GM19193 (cell line): ENCODE results near the gene ITIH2.

ENCODE experiments used
- POLR2A ChIP-seq: IDR thresholded peaks from 4 replicates; pipeline ENCODE4 v1.6.1; 2011; ENCODE audit not compliant: insufficient read depth, insufficient read length; ENCODE audit errors: extremely low read depth

ITIH2 gene

GRCh38 chr10:7689591-7689990 lies 13.5 kb upstream of the ITIH2 start:
- no peak for TF ChIP-seq POLR2A

GRCh38 chr10:7696545-7696944 lies 6.6 kb upstream of the ITIH2 start:
- no peak for TF ChIP-seq POLR2A

GRCh38 chr10:7697426-7697825 lies 5.7 kb upstream of the ITIH2 start:
- TF ChIP-seq POLR2A, result no peak

GRCh38 chr10:7700577-7701125 lies 2.5 kb upstream of the ITIH2 start:
- no peak for TF ChIP-seq POLR2A

- no peak for TF ChIP-seq POLR2A
These were observed 1.9 kb upstream of the ITIH2 start for GRCh38 chr10:7701158-7701742.

- TF ChIP-seq POLR2A, result no peak
These were observed 766 bp upstream of the ITIH2 start for GRCh38 chr10:7702288-7702812.

GRCh38 chr10:7704071-7705016 lies 1.2 kb downstream of the ITIH2 start:
- no peak for TF ChIP-seq POLR2A

GRCh38 chr10:7705341-7705740 lies 2.2 kb downstream of the ITIH2 start:
- no peak for TF ChIP-seq POLR2A

GRCh38 chr10:7706534-7707073 lies 3.5 kb downstream of the ITIH2 start:
- no peak for TF ChIP-seq POLR2A

GRCh38 chr10:7707102-7707501 lies 4.0 kb downstream of the ITIH2 start:
- TF ChIP-seq POLR2A, result no peak

GRCh38 chr10:7707858-7708622 lies 4.9 kb downstream of the ITIH2 start:
- no peak for TF ChIP-seq POLR2A

- no peak for TF ChIP-seq POLR2A
These were observed 5.7 kb downstream of the ITIH2 start for GRCh38 chr10:7708832-7709231.

- no peak for TF ChIP-seq POLR2A
These were observed 7.3 kb downstream of the ITIH2 start for GRCh38 chr10:7710446-7710845.

- TF ChIP-seq POLR2A, result no peak
These were observed 12.4 kb downstream of the ITIH2 start for GRCh38 chr10:7715515-7715914.

GRCh38 chr10:7717767-7718166 lies 14.7 kb downstream of the ITIH2 start:
- TF ChIP-seq POLR2A, result no peak
